ENCODE data around the gene FAH. TPM values are rescaled to one million over a fixed set of nuclear protein-coding genes. Genes with fewer than 3 reads are reported as not detected.

FAH gene
- total and polyA plus RNA-seq, 10 of the 15 experiments (the other 5 are each of a cell fraction or from before 2014, with no cell fraction given) = 36.3 to 121 (median 62.0) TPM

DNA sequence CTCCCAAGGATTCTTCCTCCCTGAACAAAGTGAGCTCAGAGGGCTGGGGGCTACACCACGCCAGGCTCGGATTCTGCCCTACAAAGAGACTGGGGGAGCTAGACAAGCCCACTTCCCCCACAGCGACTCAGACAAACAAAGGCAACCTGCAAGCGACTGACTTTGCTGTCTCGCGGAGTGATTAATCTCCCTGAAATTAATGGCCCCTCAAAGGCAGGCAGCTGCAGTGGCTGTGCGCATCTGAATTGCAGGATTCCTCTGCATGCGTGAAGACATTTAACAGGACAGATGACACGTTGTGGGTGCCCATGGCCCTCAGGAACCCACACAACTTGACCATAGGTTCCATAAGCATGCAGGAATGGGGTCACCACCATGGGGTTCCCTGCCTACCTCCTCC lies 80.8 kb downstream of the FAH start (continued):
- TF ChIP-seq, protein P1, sequence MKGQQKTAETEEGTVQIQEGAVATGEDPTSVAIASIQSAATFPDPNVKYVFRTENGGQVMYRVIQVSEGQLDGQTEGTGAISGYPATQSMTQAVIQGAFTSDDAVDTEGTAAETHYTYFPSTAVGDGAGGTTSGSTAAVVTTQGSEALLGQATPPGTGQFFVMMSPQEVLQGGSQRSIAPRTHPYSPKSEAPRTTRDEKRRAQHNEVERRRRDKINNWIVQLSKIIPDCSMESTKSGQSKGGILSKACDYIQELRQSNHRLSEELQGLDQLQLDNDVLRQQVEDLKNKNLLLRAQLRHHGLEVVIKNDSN (IDR thresholded peaks at IDR 0.05; ENCODE audit: borderline replicate concordance, extremely low read length, insufficient read depth, low read depth, low read length) = no peak
- TF ChIP-seq, protein P2, sequence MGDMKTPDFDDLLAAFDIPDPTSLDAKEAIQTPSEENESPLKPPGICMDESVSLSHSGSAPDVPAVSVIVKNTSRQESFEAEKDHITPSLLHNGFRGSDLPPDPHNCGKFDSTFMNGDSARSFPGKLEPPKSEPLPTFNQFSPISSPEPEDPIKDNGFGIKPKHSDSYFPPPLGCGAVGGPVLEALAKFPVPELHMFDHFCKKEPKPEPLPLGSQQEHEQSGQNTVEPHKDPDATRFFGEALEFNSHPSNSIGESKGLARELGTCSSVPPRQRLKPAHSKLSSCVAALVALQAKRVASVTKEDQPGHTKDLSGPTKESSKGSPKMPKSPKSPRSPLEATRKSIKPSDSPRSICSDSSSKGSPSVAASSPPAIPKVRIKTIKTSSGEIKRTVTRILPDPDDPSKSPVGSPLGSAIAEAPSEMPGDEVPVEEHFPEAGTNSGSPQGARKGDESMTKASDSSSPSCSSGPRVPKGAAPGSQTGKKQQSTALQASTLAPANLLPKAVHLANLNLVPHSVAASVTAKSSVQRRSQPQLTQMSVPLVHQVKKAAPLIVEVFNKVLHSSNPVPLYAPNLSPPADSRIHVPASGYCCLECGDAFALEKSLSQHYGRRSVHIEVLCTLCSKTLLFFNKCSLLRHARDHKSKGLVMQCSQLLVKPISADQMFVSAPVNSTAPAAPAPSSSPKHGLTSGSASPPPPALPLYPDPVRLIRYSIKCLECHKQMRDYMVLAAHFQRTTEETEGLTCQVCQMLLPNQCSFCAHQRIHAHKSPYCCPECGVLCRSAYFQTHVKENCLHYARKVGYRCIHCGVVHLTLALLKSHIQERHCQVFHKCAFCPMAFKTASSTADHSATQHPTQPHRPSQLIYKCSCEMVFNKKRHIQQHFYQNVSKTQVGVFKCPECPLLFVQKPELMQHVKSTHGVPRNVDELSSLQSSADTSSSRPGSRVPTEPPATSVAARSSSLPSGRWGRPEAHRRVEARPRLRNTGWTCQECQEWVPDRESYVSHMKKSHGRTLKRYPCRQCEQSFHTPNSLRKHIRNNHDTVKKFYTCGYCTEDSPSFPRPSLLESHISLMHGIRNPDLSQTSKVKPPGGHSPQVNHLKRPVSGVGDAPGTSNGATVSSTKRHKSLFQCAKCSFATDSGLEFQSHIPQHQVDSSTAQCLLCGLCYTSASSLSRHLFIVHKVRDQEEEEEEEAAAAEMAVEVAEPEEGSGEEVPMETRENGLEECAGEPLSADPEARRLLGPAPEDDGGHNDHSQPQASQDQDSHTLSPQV (IDR thresholded peaks at IDR 0.05) = no peak
- TF ChIP-seq, protein P3, sequence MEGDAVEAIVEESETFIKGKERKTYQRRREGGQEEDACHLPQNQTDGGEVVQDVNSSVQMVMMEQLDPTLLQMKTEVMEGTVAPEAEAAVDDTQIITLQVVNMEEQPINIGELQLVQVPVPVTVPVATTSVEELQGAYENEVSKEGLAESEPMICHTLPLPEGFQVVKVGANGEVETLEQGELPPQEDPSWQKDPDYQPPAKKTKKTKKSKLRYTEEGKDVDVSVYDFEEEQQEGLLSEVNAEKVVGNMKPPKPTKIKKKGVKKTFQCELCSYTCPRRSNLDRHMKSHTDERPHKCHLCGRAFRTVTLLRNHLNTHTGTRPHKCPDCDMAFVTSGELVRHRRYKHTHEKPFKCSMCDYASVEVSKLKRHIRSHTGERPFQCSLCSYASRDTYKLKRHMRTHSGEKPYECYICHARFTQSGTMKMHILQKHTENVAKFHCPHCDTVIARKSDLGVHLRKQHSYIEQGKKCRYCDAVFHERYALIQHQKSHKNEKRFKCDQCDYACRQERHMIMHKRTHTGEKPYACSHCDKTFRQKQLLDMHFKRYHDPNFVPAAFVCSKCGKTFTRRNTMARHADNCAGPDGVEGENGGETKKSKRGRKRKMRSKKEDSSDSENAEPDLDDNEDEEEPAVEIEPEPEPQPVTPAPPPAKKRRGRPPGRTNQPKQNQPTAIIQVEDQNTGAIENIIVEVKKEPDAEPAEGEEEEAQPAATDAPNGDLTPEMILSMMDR (IDR thresholded peaks at IDR 0.05 in 2 of 3, conservative IDR thresholded peaks at IDR 0.05 in 1 of 3; ENCODE audit: control insufficient read depth in 2 of 3, extremely low read depth in 1 of 3, insufficient read depth in 1 of 3, low read depth in 3 of 3, low read length in 3 of 3) = no peak
- TF ChIP-seq, protein P4, sequence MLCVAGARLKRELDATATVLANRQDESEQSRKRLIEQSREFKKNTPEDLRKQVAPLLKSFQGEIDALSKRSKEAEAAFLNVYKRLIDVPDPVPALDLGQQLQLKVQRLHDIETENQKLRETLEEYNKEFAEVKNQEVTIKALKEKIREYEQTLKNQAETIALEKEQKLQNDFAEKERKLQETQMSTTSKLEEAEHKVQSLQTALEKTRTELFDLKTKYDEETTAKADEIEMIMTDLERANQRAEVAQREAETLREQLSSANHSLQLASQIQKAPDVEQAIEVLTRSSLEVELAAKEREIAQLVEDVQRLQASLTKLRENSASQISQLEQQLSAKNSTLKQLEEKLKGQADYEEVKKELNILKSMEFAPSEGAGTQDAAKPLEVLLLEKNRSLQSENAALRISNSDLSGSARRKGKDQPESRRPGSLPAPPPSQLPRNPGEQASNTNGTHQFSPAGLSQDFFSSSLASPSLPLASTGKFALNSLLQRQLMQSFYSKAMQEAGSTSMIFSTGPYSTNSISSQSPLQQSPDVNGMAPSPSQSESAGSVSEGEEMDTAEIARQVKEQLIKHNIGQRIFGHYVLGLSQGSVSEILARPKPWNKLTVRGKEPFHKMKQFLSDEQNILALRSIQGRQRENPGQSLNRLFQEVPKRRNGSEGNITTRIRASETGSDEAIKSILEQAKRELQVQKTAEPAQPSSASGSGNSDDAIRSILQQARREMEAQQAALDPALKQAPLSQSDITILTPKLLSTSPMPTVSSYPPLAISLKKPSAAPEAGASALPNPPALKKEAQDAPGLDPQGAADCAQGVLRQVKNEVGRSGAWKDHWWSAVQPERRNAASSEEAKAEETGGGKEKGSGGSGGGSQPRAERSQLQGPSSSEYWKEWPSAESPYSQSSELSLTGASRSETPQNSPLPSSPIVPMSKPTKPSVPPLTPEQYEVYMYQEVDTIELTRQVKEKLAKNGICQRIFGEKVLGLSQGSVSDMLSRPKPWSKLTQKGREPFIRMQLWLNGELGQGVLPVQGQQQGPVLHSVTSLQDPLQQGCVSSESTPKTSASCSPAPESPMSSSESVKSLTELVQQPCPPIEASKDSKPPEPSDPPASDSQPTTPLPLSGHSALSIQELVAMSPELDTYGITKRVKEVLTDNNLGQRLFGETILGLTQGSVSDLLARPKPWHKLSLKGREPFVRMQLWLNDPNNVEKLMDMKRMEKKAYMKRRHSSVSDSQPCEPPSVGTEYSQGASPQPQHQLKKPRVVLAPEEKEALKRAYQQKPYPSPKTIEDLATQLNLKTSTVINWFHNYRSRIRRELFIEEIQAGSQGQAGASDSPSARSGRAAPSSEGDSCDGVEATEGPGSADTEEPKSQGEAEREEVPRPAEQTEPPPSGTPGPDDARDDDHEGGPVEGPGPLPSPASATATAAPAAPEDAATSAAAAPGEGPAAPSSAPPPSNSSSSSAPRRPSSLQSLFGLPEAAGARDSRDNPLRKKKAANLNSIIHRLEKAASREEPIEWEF (IDR thresholded peaks at IDR 0.05; ENCODE audit: insufficient replicate concordance, low read depth, low read length) = no peak
- TF ChIP-seq STAT1 (conservative IDR thresholded peaks at IDR 0.05) = no peak
- TF ChIP-seq TCF7 (IDR thresholded peaks at IDR 0.05; ENCODE audit: borderline replicate concordance) = no peak
